ENCODE measurements around the gene TOLLIP.

GRCh38 chr11:1240771-1241170, 68.7 kb downstream of the TOLLIP start:
- TF ChIP-seq, protein P1, sequence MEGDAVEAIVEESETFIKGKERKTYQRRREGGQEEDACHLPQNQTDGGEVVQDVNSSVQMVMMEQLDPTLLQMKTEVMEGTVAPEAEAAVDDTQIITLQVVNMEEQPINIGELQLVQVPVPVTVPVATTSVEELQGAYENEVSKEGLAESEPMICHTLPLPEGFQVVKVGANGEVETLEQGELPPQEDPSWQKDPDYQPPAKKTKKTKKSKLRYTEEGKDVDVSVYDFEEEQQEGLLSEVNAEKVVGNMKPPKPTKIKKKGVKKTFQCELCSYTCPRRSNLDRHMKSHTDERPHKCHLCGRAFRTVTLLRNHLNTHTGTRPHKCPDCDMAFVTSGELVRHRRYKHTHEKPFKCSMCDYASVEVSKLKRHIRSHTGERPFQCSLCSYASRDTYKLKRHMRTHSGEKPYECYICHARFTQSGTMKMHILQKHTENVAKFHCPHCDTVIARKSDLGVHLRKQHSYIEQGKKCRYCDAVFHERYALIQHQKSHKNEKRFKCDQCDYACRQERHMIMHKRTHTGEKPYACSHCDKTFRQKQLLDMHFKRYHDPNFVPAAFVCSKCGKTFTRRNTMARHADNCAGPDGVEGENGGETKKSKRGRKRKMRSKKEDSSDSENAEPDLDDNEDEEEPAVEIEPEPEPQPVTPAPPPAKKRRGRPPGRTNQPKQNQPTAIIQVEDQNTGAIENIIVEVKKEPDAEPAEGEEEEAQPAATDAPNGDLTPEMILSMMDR (IDR thresholded peaks at IDR 0.05), result no peak
- TF ChIP-seq POLR2A (IDR thresholded peaks at IDR 0.05), result no peak

Data from esophagus squamous epithelium (tissue), 4 donors.